Cardiac muscle cell (in vitro differentiated cells and primary cell): Measurements from ENCODE around the gene IKZF1. TPM values are rescaled to one million over a fixed set of nuclear protein-coding genes. Genes with fewer than 3 reads are reported as not detected.

Experiments
- DNase-seq, 2 donors: peaks; one replicate each; pipeline versions ENCODE4 v3.0.0 to v3.0.0-alpha.2; 2010 to 2017; ENCODE audit warnings: low read depth in 1 of 2, low spot score in 1 of 2
- H3K27ac ChIP-seq: fragments of 200-600 bp; sonication (generic); 2 replicates; pipeline ENCODE4 v1.5.1; 2016
- H3K27me3 ChIP-seq: fragments of 200-600 bp; sonication (generic); 2 replicates; pipeline ENCODE4 v1.6.0; 2016; ENCODE audit warnings: control low read depth
- H3K36me3 ChIP-seq: fragments of 200-600 bp; sonication (generic); 2 replicates; pipeline ENCODE4 v1.5.1; 2016; ENCODE audit warnings: control low read depth
- H3K4me1 ChIP-seq: fragments of 200-600 bp; sonication (generic); 2 replicates; pipeline ENCODE4 v1.8.1; 2017; ENCODE audit warnings: low read depth, mild to moderate bottlenecking, mixed run types
- H3K4me3 ChIP-seq: fragments of 200-600 bp; sonication (generic); 2 replicates; pipeline ENCODE4 v1.5.1; 2016; ENCODE audit warnings: mild to moderate bottlenecking
- H3K9me3 ChIP-seq: fragments of 200-600 bp; sonication (generic); 2 replicates; pipeline ENCODE4 v1.5.1; 2017; ENCODE audit warnings: low read depth, mild to moderate bottlenecking, control low read depth
- polyA plus RNA-seq: library from polyadenylated mRNA; unstranded; fragments of >200 nt; fragmentation: Nextera tagmentation; extraction: Ambion mirVana; gene quantifications from 2 replicates; pipeline ENCODE4 v1.2.1, GENCODE V29; 2016
- total RNA-seq: library from RNA; depleted of rRNA; stranded (reverse); fragments of >200 nt; gene quantifications from 2 replicates; pipeline ENCODE4 v1.2.3, GENCODE V29; 2016
- TF ChIP-seq, protein P1 (sequence below): IDR thresholded peaks from 2 replicates; pipeline ENCODE4 v1.5.1; 2012; ENCODE audit warnings: low read depth, mild to moderate bottlenecking, low read length

The IKZF1 gene
- total and polyA plus RNA-seq, 2 experiments from 2014 or later, result 0.30 TPM; not detected in 1

DNA sequence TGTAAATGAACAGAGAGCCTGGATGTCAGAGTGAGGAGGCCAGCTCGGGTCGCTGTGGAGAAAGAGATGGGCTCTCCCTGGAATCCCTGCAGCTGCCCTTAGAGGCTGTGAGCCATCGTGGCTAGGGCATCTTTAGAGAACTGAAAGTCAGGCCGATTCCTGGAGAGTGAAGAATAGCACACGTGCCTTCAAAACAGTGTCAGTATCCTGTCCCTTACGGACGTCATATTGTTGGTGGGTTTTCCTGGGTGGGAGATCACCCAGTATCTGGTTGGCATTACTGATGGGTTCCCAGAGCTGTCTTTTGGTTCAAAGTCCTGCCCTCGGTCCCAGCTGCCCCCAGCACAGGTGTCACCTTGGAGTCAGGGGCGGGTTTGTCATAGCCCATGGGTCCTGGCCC is 25.3 kb downstream of the IKZF1 start:
- H3K4me3 ChIP-seq, result no peak overlapping the region
- TF ChIP-seq, protein P1, sequence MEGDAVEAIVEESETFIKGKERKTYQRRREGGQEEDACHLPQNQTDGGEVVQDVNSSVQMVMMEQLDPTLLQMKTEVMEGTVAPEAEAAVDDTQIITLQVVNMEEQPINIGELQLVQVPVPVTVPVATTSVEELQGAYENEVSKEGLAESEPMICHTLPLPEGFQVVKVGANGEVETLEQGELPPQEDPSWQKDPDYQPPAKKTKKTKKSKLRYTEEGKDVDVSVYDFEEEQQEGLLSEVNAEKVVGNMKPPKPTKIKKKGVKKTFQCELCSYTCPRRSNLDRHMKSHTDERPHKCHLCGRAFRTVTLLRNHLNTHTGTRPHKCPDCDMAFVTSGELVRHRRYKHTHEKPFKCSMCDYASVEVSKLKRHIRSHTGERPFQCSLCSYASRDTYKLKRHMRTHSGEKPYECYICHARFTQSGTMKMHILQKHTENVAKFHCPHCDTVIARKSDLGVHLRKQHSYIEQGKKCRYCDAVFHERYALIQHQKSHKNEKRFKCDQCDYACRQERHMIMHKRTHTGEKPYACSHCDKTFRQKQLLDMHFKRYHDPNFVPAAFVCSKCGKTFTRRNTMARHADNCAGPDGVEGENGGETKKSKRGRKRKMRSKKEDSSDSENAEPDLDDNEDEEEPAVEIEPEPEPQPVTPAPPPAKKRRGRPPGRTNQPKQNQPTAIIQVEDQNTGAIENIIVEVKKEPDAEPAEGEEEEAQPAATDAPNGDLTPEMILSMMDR, result no peak

DNA sequence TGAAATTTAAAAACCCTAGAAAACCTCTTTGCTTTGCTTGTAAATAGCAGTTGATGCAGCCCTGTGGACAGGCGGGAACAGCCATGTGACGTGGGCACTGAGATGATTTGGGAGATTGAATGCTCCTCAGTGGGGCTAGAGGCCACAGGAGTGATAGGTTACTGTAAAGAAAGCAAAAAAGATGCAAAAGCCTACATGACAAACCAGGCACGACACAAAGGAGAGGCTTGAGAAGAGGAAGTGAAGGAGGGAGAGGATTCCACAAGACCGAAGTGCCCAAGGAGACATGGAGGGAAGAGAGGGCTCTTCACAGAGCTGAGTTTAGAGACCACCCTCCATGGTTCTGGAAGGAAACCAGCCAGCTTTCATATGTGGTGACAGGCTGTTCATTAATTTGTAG is 25.7 kb downstream of the IKZF1 start:
- H3K4me1 ChIP-seq, result peaks cover 25% of the 10 kb centered on the region
- no peak overlapping the region for H3K27ac ChIP-seq
- no peak overlapping the region for H3K4me3 ChIP-seq
- H3K36me3 ChIP-seq, result no peaks in the 10 kb centered on the region
- TF ChIP-seq, protein P1, result no peak
- DNase-seq, result no peak
- no peaks in the 10 kb centered on the region for H3K27me3 ChIP-seq
- no peaks in the 10 kb centered on the region for H3K9me3 ChIP-seq

More for the DNA sequence above, 25.3 kb downstream of the IKZF1 start:
- no peak for DNase-seq
- Histone ChIP-seq H3K27ac (no peak overlapping the region), H3K4me1 (peaks cover 25% of the 10 kb centered on the region), H3K27me3 (no peaks in the 10 kb centered on the region), H3K36me3 (no peaks in the 10 kb centered on the region), H3K9me3 (no peaks in the 10 kb centered on the region)

DNA sequence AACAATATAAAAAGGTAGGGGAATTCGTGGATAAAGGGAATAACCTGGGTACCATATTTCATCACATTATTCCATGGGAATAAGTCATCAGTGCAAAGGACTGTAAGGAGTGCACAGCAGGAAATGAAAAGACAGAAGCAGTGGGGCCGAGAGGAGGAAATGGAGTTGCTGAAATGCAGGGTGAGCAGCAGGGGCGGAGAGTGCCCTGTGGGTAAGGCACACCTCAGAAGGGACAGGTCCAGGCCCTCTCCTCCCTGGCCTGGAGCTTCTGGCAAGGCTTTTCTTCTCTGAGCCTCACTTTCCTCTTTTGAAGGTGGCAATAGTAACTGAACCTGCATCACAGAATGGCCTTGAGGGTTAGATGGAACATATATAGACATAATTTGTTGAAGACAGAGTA is 26.2 kb downstream of the IKZF1 start:
- Histone ChIP-seq H3K36me3 (no peaks in the 10 kb centered on the region), H3K4me3 (no peak overlapping the region), H3K27ac (no peak overlapping the region), H3K9me3 (no peaks in the 10 kb centered on the region), H3K4me1 (peaks cover 25% of the 10 kb centered on the region), H3K27me3 (no peaks in the 10 kb centered on the region)
- DNase-seq, result no peak
- TF ChIP-seq, protein P1, result no peak

DNA sequence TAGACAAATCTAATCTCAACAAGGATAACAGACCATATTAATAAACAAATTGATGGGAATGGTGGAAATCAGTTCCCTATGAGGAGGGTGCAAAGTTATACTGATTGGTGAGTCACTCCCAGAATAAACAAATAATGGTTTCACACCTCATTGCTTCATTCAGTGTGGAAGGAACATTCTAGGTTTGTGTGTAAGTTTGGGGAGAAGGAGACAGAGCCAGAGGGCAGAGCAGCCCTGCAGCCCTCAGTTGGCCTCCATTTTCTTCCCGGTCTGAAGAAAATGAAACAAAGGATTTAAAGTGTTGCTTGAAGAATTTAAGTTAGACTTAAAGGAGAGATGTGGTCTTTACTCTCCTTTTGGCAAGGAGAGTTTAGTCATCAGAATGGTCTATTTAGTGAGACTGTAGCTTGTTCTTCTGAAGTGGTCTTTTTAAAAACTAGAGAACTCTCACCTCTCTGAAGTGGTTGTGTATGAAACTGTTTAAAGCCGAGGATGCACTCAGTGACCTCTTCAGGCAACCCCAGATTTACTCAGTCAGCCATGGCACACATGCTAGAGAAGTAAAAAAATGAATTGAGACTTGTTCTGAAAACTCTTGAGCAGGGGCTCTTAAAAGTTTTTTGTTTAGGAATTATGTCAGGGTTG is 27.2 kb downstream of the IKZF1 start:
- no peaks in the 10 kb centered on the region for H3K9me3 ChIP-seq
- peaks cover 25% of the 10 kb centered on the region for H3K4me1 ChIP-seq
- H3K27me3 ChIP-seq, result no peaks in the 10 kb centered on the region
- no peak overlapping the region for H3K27ac ChIP-seq
- TF ChIP-seq, protein P1, result no peak
- no peaks in the 10 kb centered on the region for H3K36me3 ChIP-seq
- H3K4me3 ChIP-seq, result no peak overlapping the region
- no peak for DNase-seq

DNA sequence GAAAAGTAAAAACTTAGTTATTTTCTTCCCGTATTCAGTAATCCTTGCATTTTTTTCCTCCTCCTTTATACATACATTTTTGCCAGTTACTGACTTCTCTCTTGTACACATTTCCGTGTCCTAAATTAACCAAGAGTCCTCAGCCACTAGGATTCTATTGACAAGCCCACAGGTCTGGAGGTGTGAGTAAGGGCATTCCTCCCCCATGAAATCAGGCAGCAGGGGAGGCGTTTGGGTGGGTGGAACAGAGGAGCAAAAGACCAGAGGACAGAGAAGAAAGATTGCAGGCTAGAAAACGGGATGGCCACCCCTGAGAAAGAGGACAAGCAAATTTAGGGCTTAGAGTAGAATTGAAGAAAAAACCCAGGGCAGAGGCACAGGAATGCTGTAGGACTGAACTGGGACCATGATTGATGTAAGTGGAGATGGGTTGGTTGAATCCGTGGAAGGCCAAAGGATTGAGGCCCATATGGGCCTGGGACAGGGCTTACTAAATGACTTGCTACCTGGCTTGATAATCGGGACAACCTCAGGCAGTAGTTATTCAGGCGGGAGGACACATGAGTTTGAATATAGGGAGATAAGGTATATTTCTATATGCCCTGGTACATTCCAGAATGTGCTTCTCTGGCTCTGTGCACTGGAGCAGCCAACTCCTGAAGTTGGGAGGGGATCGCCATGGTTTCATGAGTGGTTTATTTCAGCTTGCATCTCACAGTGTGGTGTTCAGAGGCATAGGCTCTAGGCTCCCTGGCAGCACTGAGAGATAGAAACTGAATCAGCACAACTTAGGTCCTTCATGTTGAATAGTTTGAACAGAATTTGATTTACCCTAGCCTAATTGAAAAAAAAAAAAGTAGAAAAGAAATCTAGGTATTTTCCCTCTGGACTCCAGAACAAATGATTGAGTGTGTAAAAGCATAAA is 28.0 kb downstream of the IKZF1 start:
- H3K4me3 ChIP-seq, result no peak overlapping the region
- no peaks in the 10 kb centered on the region for H3K9me3 ChIP-seq
- no peaks in the 10 kb centered on the region for H3K27me3 ChIP-seq
- TF ChIP-seq, protein P1, result no peak
- no peaks in the 10 kb centered on the region for H3K36me3 ChIP-seq
- DNase-seq, result peak in 1 of 2 donors; percentile 45
- H3K4me1 ChIP-seq, result peaks cover 25% of the 10 kb centered on the region
- H3K27ac ChIP-seq, result no peak overlapping the region
